ENCODE measurements around the gene PIK3CB.

DNA sequence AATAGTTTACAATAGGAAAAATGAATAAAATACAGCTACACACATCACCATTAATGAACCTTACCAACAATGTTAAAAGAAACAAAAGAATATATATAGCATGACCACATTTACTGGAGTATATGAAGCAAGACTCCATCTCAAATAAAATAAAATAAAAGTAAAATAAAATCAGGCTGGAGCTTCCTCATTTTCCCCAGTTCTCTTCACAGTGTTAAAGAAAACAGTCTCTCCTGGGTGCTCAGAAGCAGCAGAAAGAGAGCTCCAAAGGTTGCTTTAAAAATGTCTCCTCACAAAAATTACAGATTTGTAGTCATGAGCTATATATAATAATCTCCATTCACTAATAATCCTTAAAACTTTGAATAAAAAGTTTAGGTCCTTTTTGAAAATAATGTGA lies 48.8 kb downstream of the PIK3CB start:
- TF ChIP-seq RAD21 (IDR thresholded peaks at IDR 0.05; ENCODE audit: low read depth) (no peak), CEBPB (IDR thresholded peaks at IDR 0.05) (no peak), CREB1 (IDR thresholded peaks at IDR 0.05; ENCODE audit: low read depth) (no peak), FOXM1 (IDR thresholded peaks at IDR 0.05; ENCODE audit: borderline replicate concordance, low read depth) (no peak), ZBTB7A (IDR thresholded peaks at IDR 0.05; ENCODE audit: low read depth) (no peak)

Data from Ishikawa (cell line).